GM12801 (cell line): ENCODE measurements around the gene POT1.

ENCODE experiments used
- TF ChIP-seq, protein P1 (sequence below): IDR thresholded peaks from one replicate; pipeline ENCODE4 v1.5.1; 2011; ENCODE audit warnings: control low read depth; ENCODE audit not compliant: insufficient read length; ENCODE audit errors: extremely low read depth

The POT1 gene

DNA sequence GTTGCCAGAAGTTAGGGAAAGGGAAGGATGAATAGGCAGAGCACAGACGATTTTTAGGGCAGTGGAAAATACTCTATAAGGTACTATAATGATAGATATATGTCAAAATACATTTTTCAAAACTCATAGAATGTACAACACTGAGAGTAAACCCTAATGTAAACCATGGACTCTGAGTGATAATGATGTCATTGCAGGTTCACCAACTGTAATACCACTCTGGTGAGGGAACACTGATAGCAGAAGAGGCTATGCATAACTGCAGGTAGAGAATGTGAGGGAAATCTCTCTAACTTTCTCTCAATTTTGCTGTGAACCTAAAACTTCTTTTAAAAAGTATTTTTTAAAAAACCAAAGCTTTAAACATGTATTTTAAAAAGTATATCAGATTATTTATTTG, 22.1 kb downstream of the POT1 start:
- TF ChIP-seq, protein P1, sequence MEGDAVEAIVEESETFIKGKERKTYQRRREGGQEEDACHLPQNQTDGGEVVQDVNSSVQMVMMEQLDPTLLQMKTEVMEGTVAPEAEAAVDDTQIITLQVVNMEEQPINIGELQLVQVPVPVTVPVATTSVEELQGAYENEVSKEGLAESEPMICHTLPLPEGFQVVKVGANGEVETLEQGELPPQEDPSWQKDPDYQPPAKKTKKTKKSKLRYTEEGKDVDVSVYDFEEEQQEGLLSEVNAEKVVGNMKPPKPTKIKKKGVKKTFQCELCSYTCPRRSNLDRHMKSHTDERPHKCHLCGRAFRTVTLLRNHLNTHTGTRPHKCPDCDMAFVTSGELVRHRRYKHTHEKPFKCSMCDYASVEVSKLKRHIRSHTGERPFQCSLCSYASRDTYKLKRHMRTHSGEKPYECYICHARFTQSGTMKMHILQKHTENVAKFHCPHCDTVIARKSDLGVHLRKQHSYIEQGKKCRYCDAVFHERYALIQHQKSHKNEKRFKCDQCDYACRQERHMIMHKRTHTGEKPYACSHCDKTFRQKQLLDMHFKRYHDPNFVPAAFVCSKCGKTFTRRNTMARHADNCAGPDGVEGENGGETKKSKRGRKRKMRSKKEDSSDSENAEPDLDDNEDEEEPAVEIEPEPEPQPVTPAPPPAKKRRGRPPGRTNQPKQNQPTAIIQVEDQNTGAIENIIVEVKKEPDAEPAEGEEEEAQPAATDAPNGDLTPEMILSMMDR: no peak

DNA sequence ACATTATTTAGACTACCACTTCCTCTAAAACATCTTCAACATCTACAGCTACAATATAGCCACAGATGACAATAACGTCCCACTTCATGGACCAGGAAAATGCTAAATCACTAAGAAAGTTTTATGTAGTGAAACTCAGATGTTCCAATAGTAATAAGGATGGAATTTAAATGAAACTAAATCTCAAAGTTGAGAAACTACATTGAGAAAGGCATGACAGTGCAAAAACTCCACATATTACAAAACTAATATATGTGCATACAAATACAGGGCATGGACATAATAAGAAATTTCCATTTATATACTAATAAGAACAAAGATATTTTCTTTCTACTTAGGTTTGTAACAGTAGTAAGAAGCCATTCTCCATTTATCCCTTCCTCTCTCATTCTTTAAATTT, 31.1 kb downstream of the POT1 start:
- TF ChIP-seq, protein P1: no peak

DNA sequence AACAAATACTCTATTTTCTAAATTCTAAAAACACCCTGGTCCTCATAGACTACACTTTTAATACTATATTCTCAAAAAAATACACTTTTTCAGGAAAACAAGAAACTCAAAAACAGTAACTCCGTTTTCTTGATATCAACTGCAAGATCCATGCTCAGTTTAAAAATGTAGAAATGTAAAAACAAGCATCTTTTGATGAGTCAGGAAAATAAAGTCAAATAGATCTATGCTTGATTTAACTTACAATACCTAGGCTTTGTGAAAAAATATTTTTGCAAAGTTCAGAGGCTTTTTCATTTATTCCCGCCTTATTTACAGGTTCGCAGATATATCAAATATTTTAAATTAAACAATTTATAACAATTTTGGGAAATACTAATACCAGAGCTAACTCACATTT, 33.6 kb downstream of the POT1 start:
- TF ChIP-seq, protein P1: no peak

DNA sequence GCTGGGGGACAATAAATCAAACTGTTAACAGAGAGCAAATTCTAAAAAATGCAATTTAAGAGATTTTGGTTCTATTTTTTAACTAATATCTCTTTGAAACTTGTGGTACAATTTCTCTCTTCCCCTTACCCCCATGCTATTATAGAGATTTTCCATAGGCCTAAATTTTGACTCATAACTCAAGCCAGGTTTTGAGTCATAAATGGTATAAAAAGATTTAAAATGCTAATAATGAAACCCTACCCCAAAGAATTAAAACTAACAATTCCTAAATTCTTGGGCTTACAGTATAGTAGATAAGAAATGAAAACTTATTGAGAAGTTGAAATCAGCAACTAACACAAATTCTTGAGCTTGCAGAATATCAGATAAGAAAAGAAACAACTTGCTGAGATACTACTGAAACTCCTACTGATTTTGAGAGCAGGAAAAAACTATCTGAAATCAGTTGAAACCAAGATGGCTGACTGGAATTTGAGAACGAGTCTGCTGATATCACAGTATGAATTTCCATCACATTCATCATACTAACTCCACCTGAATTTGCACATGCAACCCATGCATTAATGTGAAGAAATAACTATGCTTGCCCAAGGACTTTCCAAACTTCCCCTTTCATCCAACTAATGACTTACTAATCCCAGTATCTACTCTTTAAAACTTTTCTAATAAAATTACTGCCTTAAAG, 36.3 kb downstream of the POT1 start:
- TF ChIP-seq, protein P1: no peak

DNA sequence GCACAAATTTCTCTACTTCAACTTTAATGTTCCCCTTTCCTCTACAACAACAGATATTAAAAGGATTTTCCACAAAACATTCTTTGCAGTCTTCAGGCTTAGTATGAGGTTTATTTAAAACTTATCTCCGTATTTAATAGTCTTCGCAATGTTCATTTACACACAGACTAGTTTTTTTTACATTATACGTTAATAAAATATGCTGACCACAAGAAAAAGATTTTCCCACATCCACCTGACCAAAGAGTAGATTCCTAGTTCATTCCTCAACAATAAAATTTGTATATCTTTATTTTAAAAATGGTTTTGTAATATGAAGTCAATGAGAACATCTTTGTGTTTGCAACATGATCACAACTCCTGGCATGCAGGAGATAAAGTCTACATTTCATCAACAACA, 42.4 kb downstream of the POT1 start:
- TF ChIP-seq, protein P1: no peak

DNA sequence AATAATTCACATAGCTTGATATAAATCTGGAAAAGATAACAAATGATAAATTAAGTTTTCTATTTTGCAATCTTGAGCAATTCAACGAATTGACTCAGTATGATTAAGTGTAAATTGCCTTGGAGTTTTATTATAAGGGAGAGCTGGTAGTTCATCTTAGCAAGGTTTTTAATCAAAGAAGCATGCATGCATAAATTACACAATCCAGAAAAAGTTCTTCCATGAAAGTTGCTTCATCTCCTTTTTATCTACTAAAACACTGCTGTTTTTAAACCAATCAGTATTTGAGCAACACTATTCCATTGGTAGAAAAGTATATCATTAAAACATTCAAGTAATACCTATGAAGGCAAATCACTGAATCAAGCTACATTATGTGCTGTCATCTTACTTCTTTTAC, 47.6 kb downstream of the POT1 start:
- TF ChIP-seq, protein P1: no peak

DNA sequence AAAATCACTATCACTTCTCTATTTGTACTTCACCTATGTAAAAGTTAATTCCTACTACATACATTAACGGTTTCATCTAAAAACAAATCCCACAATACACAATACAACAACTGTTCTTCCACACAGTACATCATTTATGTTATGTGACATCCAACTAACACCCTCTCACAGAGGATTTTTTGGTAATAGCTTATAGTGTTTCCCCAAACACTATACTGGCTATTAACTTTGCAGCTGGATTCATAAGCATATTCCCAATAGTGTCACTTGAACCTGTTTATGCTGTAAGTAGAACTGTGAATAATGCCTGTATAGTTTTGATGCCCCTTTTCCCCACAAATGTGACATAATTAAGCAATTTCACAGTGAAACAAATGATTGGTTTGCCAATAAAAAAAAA, 49.9 kb downstream of the POT1 start:
- TF ChIP-seq, protein P1: no peak
